Activated CD8-positive, alpha-beta memory T cell treated with anti-CD3 and anti-CD28 coated beads, Interleukin-2, amount 50 U/mL, for 1 hour (primary cell): ENCODE results near the gene DIP2A.
"Not testable (repeated sequence)": the region's sequence is repeated elsewhere in the genome, so short reads cannot be mapped to it uniquely, and the experiment has no call there.

Experiments used
- DNase-seq: peaks from one replicate; pipeline ENCODE4 v3.0.0-alpha.2; 2020; ENCODE audit errors: extremely low read depth

Gene DIP2A

GRCh38 chr21:46527393-46527792, 68.7 kb downstream of the DIP2A start:
- DNase-seq = not testable (repeated sequence)

- DNase-seq = no peak
Measured at GRCh38 chr21:46527801-46528200, 69.1 kb downstream of the DIP2A start.

GRCh38 chr21:46532080-46532479, 73.4 kb downstream of the DIP2A start:
- DNase-seq = no peak

- DNase-seq = no peak
Measured at GRCh38 chr21:46537026-46537425, 78.3 kb downstream of the DIP2A start.

- no peak for DNase-seq
Measured at GRCh38 chr21:46538262-46538661, 79.6 kb downstream of the DIP2A start.

GRCh38 chr21:46538851-46539666, 80.4 kb downstream of the DIP2A start:
- no peak for DNase-seq

GRCh38 chr21:46540087-46540710, 81.5 kb downstream of the DIP2A start:
- DNase-seq = no peak

- no peak for DNase-seq
Measured at GRCh38 chr21:46542588-46543124, 84.0 kb downstream of the DIP2A start.

GRCh38 chr21:46543306-46543705, 84.6 kb downstream of the DIP2A start:
- DNase-seq = no peak

GRCh38 chr21:46544003-46544402, 85.3 kb downstream of the DIP2A start:
- no peak for DNase-seq

GRCh38 chr21:46544824-46545223, 86.1 kb downstream of the DIP2A start:
- DNase-seq = no peak

- DNase-seq = no peak
Measured at GRCh38 chr21:46545363-46545762, 86.7 kb downstream of the DIP2A start.

- no peak for DNase-seq
Measured at GRCh38 chr21:46545911-46546310, 87.2 kb downstream of the DIP2A start.

- no peak for DNase-seq
Measured at GRCh38 chr21:46546799-46547198, 88.1 kb downstream of the DIP2A start.

GRCh38 chr21:46549650-46550049, 91.0 kb downstream of the DIP2A start:
- no peak for DNase-seq

- DNase-seq = peak; percentile 60
Measured at GRCh38 chr21:46550116-46550941, 91.6 kb downstream of the DIP2A start.

- peak; percentile 20 for DNase-seq
Measured at GRCh38 chr21:46551636-46552241, 93.0 kb downstream of the DIP2A start.

- DNase-seq = no peak
Measured at GRCh38 chr21:46552274-46552673, 93.6 kb downstream of the DIP2A start.

GRCh38 chr21:46552865-46553379, 94.2 kb downstream of the DIP2A start:
- no peak for DNase-seq

GRCh38 chr21:46553993-46554392, 95.3 kb downstream of the DIP2A start:
- no peak for DNase-seq

- no peak for DNase-seq
Measured at GRCh38 chr21:46554431-46555224, 95.9 kb downstream of the DIP2A start.
